Kidney epithelial cell (primary cell): Measurements from ENCODE around the gene DDI2. TPM values are rescaled to one million over a fixed set of nuclear protein-coding genes. Genes with fewer than 3 reads are reported as not detected.

Experiments used
- DNase-seq: peaks from one replicate; pipeline ENCODE4 v3.0.0-alpha.2; 2010; ENCODE audit warnings: low read depth
- H3K27me3 ChIP-seq: 2 replicates; pipeline ENCODE4 v1.6.0; 2011; ENCODE audit warnings: low read length; ENCODE audit not compliant: control insufficient read depth, insufficient read depth
- H3K36me3 ChIP-seq: 2 replicates; pipeline ENCODE4 v1.5.1; 2011; ENCODE audit warnings: low read length; ENCODE audit not compliant: control insufficient read depth, insufficient read depth
- H3K4me3 ChIP-seq: 2 replicates; pipeline ENCODE4 v1.5.1; 2011; ENCODE audit warnings: low read depth, mild to moderate bottlenecking, control low read depth, low read length
- total RNA-seq: library from RNA; depleted of rRNA; stranded (reverse); fragments of >200 nt; gene quantifications from 2 replicates; pipeline ENCODE4 v1.2.3, GENCODE V29; 2015
- TF ChIP-seq, protein P1 (sequence below): IDR thresholded peaks from 2 replicates; pipeline ENCODE4 v1.5.1; 2011; ENCODE audit warnings: mild to moderate bottlenecking, moderate library complexity, low read length, control low read depth, inconsistent platforms; ENCODE audit not compliant: insufficient read depth, poor library complexity, severe bottlenecking

The DDI2 gene
- total RNA-seq, 1 donor from 2014 or later = 16.9 TPM

DNA sequence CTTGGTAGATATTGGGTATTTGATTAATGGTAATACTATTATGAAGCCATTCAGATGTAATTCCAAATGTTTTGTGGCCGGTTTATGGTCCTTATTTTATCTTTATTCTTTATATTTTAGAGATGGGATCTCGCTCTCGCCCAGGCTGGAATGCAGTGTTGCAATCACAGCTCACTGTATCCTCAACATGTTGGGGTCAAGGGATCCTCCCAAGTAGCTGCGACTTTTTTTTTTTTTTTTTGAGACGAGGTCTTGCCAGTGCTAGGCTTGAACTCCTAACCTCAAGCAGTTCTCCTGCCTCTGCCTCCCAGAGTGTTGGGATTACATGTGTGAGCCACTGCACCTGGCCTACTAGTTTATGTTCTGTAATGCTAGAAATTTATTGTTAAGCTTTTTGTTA, 4.7 kb downstream of the DDI2 start:
- no peak overlapping the region for H3K4me3 ChIP-seq
- H3K36me3 ChIP-seq = no peaks in the 10 kb centered on the region
- H3K27me3 ChIP-seq = no peaks in the 10 kb centered on the region
- DNase-seq = no peak
- TF ChIP-seq, protein P1, sequence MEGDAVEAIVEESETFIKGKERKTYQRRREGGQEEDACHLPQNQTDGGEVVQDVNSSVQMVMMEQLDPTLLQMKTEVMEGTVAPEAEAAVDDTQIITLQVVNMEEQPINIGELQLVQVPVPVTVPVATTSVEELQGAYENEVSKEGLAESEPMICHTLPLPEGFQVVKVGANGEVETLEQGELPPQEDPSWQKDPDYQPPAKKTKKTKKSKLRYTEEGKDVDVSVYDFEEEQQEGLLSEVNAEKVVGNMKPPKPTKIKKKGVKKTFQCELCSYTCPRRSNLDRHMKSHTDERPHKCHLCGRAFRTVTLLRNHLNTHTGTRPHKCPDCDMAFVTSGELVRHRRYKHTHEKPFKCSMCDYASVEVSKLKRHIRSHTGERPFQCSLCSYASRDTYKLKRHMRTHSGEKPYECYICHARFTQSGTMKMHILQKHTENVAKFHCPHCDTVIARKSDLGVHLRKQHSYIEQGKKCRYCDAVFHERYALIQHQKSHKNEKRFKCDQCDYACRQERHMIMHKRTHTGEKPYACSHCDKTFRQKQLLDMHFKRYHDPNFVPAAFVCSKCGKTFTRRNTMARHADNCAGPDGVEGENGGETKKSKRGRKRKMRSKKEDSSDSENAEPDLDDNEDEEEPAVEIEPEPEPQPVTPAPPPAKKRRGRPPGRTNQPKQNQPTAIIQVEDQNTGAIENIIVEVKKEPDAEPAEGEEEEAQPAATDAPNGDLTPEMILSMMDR = no peak

DNA sequence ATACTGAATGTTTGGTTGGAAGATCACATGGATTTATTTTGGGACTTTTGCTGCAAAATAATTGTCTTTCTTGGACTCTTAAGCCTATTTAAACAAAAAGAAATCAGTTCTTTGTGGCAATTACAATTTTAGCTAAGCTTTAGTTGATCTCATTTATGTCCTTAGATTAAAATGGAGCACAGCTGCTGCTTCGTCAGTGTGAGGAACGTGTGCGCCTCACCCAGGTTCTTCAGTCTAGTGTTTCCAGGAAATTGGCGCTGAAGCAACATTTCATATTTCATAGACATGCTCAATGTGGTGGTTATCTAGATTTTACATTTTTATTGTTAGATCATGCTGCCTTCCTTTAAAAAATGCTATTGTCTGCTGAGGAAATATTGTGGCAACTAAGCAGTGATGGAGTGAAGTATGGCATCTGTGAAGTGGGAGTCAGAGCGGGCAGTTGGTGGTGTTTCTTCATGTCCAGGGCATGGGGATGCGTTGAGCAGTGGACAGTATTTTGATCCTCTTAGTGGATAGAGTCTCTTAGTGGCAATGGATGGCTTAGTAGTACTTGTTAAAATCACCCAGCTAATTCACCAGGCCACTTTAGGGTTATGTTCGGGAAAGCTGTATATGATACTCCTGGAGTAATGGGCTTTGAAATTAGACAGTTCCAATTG, 5.6 kb downstream of the DDI2 start:
- H3K36me3 ChIP-seq = no peaks in the 10 kb centered on the region
- TF ChIP-seq, protein P1 = no peak
- H3K27me3 ChIP-seq = no peaks in the 10 kb centered on the region
- H3K4me3 ChIP-seq = no peak overlapping the region
- DNase-seq = no peak

DNA sequence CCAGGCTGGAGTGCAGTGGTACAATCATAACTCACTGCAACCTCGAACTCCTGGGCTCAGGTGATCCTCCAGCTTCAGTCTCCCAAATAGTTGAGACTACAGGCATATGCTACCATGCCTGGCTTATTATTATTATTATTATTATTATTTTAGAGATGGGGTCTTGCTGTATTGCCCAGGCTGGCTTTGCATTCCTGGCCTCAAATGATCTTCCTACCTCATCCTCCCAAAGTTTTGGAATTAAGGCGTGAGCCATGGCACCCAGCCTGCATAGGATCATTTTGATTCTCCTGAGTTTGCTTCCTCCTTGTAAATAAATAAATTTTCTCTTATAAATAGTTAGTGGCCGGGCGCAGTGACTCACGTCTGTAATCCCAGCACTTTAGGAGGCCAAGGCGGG, 6.2 kb downstream of the DDI2 start:
- no peaks in the 10 kb centered on the region for H3K36me3 ChIP-seq
- H3K27me3 ChIP-seq = no peaks in the 10 kb centered on the region
- H3K4me3 ChIP-seq = no peak overlapping the region
- no peak for DNase-seq
- TF ChIP-seq, protein P1 = no peak

DNA sequence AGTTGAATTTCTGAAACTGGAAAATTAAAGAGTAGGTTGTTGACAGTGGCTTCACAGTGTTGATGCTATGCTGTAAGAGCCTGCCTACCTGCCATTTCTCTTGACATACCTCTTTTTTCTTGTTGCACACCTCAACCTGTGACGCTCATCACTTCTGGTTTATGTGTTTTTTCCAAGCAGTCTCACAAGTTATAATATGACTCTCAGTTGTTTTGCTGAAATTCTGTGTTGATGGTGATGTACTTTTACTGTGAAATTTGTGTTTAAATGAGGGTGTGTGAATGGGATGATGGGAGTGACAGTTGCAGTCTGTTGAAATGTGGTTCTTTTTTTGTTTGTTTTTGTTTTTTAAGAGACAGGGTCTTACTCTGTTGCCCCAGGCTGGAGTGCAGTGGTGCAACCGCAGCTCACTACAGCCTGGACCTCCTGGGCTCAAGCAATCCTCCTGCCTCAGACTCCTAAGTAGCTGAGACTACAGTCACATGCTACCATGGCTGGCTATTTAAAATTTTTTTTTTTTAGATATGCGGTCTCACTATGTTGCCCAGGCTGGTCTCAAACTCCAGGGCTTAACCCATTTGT, 7.0 kb downstream of the DDI2 start:
- Histone ChIP-seq H3K27me3 (no peaks in the 10 kb centered on the region), H3K36me3 (no peaks in the 10 kb centered on the region), H3K4me3 (no peak overlapping the region)
- no peak for DNase-seq
- TF ChIP-seq, protein P1 = no peak

DNA sequence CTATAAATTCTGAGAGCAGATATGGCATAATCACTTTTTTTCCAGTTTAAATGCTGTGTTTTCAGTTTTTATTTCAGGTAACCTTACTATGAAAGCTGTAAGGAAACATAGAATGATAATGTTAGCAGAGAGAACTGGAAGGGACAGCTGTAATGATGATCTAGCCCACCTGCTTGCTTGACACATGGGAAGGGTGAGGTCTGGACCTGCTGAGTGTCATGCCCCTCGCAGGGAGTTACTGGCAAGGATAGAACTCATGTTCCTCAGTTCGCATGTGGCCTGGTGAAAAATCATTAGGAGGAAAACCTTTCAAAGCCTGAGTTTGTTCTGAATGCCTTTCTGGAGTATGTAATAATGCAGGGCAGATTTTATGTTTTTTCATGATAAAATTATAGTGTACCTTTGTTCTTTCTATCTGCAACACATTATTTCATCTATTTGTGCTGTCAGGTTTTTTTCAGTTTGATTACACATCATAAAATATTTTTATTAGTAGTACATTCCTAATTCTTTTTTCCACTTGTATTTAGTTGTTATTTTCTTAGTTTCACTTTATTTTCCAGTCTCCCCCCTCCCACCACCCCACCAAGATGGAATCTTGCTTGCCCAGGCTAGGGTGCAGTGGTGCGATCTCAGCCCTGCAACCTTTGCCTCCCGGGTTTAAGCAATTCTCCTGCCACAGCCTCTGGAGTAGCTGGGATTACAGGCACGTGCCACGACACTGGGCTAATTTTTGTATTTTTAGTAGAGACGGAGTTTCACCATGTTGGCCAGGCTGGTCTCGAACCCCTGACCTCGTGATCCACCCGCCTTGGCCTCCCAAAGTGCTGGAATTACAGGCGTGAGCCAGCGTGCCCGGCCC, 8.0 kb downstream of the DDI2 start:
- Histone ChIP-seq H3K36me3 (no peaks in the 10 kb centered on the region), H3K27me3 (no peaks in the 10 kb centered on the region), H3K4me3 (no peak overlapping the region)
- TF ChIP-seq, protein P1 = no peak
- no peak for DNase-seq
